PFSK-1 (cell line): Measurements from ENCODE around the gene JMJD1C.

Experiments used
- FOXP2 ChIP-seq: optimal IDR thresholded peaks from 2 replicates; pipeline ENCODE3; 2011; ENCODE audit warnings: borderline replicate concordance, control low read depth, inconsistent platforms; ENCODE audit not compliant: insufficient read depth; ENCODE audit errors: extremely low read length, extremely low read depth
- POLR2AphosphoS5 ChIP-seq: IDR thresholded peaks from 2 replicates; pipeline ENCODE4 v1.6.1; 2012; ENCODE audit warnings: low read depth, mild to moderate bottlenecking, control low read depth, low read length, moderate library complexity
- SIN3A ChIP-seq: IDR thresholded peaks from 2 replicates; pipeline ENCODE4 v1.6.1; 2012; ENCODE audit warnings: mild to moderate bottlenecking, low read length, moderate library complexity, borderline replicate concordance; ENCODE audit not compliant: insufficient read depth
- TAF1 ChIP-seq: IDR thresholded peaks from 2 replicates; pipeline ENCODE4 v1.6.1; 2012; ENCODE audit warnings: low read length, control low read depth, borderline replicate concordance; ENCODE audit not compliant: insufficient read depth
- TF ChIP-seq, protein P1 (sequence below), 2 experiments: IDR thresholded peaks; 2 replicates each; pipeline versions ENCODE4 v1.6.1 to v1.8.0; 2011 to 2012; ENCODE audit warnings: low read depth in 2 of 2, low read length in 2 of 2, control low read depth in 1 of 2, inconsistent platforms in 1 of 2, mild to moderate bottlenecking in 1 of 2, moderate library complexity in 1 of 2; ENCODE audit not compliant: insufficient read depth in 1 of 2

JMJD1C gene

DNA sequence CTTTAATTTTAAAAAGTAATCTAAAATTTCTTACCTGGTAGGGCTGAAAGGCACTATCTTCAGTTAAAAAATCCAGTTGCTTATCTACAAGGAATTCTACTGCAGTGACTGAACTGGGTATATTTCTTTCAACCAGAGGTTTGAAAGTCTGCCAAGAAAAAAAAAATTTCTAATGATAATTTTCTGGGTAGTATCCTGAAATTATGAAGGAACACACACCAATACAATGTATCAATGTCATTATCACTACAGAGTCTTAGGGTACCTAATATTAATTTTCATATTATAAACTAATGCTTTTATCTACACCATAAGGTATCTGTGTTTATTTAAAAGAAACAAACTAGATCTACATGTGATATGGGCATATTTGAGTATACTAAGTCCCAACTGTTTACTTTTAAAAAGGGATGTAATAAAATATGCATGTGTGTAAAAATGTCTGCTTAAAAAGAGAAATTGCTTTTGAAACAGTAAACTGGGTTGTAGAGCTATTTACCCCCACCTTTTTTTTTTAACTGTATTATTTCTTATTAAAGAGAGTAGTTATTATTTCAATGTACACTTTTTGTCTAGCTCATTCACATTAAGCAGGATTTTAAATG lies 201.1 kb downstream of the JMJD1C start:
- TF ChIP-seq, protein P1, sequence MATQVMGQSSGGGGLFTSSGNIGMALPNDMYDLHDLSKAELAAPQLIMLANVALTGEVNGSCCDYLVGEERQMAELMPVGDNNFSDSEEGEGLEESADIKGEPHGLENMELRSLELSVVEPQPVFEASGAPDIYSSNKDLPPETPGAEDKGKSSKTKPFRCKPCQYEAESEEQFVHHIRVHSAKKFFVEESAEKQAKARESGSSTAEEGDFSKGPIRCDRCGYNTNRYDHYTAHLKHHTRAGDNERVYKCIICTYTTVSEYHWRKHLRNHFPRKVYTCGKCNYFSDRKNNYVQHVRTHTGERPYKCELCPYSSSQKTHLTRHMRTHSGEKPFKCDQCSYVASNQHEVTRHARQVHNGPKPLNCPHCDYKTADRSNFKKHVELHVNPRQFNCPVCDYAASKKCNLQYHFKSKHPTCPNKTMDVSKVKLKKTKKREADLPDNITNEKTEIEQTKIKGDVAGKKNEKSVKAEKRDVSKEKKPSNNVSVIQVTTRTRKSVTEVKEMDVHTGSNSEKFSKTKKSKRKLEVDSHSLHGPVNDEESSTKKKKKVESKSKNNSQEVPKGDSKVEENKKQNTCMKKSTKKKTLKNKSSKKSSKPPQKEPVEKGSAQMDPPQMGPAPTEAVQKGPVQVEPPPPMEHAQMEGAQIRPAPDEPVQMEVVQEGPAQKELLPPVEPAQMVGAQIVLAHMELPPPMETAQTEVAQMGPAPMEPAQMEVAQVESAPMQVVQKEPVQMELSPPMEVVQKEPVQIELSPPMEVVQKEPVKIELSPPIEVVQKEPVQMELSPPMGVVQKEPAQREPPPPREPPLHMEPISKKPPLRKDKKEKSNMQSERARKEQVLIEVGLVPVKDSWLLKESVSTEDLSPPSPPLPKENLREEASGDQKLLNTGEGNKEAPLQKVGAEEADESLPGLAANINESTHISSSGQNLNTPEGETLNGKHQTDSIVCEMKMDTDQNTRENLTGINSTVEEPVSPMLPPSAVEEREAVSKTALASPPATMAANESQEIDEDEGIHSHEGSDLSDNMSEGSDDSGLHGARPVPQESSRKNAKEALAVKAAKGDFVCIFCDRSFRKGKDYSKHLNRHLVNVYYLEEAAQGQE (IDR thresholded peaks at IDR 0.05; ENCODE audit: insufficient read depth in 1 of 2, low read depth in 2 of 2, low read length in 2 of 2): no peak

DNA sequence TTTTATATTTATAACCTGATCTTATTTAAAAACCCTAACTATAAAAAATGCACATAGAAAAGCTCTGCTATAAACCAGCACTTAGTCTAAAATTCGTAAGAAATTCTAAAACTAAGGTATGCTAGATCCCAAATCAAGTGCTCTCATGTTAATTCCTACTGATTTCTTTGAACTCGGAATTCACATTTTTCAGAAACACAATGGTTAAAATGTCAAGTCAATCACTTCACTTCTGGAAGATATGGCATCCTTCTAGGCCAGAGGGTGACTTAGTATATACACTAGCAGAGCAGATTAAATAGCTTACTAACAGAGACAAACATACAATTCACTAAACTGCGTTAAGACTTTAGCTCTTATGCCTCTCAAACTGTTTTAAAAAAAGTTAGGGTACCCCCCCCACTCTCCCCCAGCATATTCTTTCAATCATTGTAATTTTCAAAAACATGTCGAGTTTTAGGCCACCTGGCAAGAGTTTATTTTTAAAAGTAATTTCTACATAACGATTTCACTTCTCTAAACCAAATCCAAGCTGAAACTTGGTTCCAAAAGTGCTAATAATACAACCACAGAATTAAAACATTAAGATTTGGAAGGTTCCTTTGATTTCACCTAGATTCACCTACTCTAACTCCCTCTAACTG lies 203.2 kb downstream of the JMJD1C start:
- TF ChIP-seq TAF1 (no peak), FOXP2 (no peak), POLR2AphosphoS5 (no peak), SIN3A (no peak)
- TF ChIP-seq, protein P1 (IDR thresholded peaks at IDR 0.05; ENCODE audit: insufficient read depth in 1 of 2, low read depth in 2 of 2, low read length in 2 of 2): no peak

DNA sequence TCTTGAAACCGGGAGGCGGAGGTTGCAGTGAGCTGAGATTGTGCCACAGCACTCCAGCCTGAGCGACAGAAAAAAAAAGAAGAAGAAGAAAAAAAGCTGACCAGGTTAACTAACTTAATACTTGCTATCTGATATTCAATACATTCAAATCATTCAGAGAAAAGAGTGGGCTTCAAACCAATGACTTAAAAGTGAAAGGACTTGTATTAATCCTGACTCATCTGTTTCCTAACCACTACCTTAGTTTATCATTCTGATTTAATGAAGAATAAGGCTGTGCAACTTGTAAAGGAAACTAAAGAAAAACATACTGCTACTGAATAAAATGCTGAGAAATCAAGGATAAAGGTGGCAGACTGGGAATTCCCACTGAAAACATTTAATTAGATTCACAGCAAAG lies 204.3 kb downstream of the JMJD1C start:
- TF ChIP-seq, protein P1 (IDR thresholded peaks at IDR 0.05; ENCODE audit: insufficient read depth in 1 of 2, low read depth in 2 of 2, low read length in 2 of 2): no peak
- no peak for TF ChIP-seq POLR2AphosphoS5
- no peak for TF ChIP-seq SIN3A
- no peak for TF ChIP-seq TAF1
- no peak for TF ChIP-seq FOXP2

DNA sequence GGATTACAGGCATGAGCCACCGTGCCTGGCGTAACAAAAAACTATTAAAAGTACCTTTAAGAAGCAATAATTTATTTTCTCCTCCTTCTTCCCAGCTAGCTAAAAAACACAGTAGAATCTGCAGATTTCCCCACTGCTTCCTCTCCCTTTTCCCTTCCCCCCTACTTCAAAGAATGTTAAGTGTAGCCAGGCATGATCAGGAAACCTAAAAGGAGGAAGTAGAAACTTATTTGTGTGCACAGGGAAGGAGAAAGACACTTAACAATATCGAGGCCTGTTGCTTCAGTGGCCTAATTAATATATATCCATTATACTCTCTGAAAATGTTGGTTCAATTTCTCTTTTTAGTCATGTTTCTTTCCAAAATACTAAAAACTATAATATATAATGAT lies 204.9 kb downstream of the JMJD1C start:
- no peak for TF ChIP-seq SIN3A

DNA sequence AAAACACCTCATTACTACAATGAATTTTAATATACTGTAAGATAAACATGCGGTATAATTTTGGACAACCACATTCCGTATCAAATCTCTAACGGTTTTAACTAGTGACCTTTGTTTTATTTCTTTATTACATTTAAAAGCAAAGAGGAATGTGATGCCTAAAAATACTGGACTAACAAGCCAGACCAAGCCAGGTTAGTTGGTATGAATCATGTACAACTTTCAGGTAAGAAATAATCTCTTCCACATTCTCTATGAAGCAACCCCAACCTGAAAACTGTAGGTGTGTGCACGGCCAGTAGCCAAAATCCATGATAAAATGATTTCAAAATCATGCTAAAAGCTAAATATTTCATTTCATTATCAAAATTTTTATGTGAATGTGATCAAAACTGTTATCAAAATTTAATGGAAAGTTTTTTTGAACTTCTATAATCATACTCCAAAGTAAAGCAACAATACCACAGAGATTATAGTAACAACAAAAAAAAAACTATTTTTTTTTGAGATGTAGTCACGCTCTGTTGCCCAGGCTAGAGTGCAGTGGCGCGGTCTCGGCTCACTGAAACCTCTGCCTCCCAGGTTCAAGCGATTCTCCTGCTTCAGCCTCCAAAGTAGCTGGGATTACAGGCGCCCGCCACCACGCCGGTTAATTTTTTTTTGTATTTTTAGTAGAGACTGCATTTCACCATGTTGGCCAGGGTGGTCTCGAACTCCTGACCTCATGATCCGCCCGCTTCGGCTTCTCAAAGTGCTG lies 205.5 kb downstream of the JMJD1C start:
- TF ChIP-seq TAF1 (no peak), SIN3A (no peak), POLR2AphosphoS5 (no peak), FOXP2 (no peak)
- TF ChIP-seq, protein P1 (IDR thresholded peaks at IDR 0.05; ENCODE audit: insufficient read depth in 1 of 2, low read depth in 2 of 2, low read length in 2 of 2): no peak
